ENCODE data around the gene AEBP1.

Gene AEBP1

DNA sequence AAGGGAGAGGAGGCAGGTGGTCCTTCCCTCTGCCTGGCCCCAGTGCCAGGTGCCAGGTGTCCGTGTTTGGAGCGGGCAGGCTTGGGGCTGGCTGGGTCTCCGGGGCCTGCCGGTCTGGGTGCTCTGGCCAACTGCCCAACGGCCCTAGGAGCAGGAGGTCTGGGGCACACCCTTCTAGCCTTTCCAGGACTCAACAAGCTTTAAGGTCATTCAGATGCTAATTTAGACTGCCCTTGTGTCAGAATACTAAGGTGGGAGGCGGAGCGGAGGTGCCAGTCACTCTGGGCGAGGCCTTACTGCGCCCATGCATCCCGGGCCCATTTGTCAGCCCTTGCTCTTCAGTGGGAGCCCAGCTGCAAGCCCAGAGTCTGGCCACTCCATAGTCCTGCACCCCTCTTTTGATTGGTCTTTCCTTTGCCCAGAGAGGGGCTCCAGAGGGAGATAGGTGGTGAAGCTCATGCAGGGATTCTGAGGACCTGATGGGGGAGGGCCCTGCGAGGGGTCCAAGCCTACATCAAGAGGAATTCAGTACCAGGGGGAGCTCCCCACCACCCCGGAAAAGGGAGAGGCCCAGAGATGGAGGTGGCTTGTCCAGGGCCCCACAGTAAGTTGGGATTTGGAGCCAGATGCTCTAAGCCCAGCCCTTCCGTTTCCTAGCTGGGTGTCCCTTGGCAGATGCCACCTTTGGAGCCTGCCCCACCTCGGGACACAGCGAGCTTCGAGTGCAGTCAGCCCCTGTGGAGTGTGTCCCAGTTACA, 40.1 kb upstream of the AEBP1 start:
- Histone ChIP-seq H3K4me3 (ENCODE audit: low read length, poor library complexity, severe bottlenecking) (no peak overlapping the region), H3K9me3 (ENCODE audit: insufficient read depth, low read depth, low read length) (no peaks in the 10 kb centered on the region), H3K79me2 (ENCODE audit: insufficient read depth, low read length) (no peaks in the 10 kb centered on the region), H2AFZ (ENCODE audit: low read length) (no peak overlapping the region), H3K4me2 (ENCODE audit: low read depth, low read length, poor library complexity, severe bottlenecking) (no peak overlapping the region), H3K27me3 (ENCODE audit: insufficient read depth, low read length, poor library complexity, severe bottlenecking) (no peaks in the 10 kb centered on the region), H3K4me1 (ENCODE audit: insufficient read depth, low read length, poor library complexity, severe bottlenecking) (peaks cover 11% of the 10 kb centered on the region), H3K36me3 (ENCODE audit: insufficient read depth, low read length) (peaks cover 29% of the 10 kb centered on the region; the same call in 1 of the 2 replicates), H3K9ac (ENCODE audit: low read depth, low read length, poor library complexity, severe bottlenecking) (no peak overlapping the region), H3K9me2 (replicated peaks; ENCODE audit: low read depth, low read length) (no peaks in the 10 kb centered on the region), H3F3A (ENCODE audit: low read depth) (no peaks in the 10 kb centered on the region), H4K20me1 (ENCODE audit: insufficient read depth, low read length, poor library complexity, severe bottlenecking) (no peaks in the 10 kb centered on the region)
- no peak for TF ChIP-seq EZH2phosphoT487 (IDR thresholded peaks at IDR 0.05; ENCODE audit: borderline replicate concordance)
- TF ChIP-seq, protein P1, sequence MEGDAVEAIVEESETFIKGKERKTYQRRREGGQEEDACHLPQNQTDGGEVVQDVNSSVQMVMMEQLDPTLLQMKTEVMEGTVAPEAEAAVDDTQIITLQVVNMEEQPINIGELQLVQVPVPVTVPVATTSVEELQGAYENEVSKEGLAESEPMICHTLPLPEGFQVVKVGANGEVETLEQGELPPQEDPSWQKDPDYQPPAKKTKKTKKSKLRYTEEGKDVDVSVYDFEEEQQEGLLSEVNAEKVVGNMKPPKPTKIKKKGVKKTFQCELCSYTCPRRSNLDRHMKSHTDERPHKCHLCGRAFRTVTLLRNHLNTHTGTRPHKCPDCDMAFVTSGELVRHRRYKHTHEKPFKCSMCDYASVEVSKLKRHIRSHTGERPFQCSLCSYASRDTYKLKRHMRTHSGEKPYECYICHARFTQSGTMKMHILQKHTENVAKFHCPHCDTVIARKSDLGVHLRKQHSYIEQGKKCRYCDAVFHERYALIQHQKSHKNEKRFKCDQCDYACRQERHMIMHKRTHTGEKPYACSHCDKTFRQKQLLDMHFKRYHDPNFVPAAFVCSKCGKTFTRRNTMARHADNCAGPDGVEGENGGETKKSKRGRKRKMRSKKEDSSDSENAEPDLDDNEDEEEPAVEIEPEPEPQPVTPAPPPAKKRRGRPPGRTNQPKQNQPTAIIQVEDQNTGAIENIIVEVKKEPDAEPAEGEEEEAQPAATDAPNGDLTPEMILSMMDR (conservative IDR thresholded peaks at IDR 0.05; ENCODE audit: low read length), result no peak

DNA sequence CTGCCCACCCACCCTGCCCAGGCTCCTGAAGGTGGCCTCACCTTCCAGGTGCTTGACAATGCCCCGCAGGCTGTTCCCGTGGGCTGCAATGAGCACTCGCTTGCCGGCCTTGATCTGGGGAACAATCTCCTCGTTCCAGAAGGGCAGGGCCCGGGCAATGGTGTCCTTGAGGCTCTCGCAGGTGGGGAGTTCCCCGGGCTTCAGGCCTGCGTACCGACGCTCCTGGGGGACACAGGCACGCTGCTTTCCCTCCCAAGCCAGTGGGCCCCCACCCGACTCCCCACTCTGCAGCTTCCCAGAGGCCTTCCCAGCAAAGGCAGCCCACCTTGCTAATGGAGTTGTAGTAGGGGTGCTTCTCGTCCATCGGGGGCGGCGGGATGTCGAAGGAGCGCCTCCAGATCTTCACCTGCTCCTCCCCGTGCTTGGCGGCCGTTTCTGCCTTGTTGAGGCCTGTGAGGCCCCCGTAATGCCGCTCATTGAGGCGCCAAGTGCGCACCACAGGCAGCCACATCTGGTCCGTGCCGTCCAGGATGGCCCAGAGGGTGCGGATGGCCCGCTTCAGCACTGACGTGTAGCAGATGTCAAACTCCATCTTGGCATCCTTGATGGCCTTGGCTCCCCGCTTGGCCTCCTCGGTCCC, 39.2 kb upstream of the AEBP1 start:
- H3K27me3 ChIP-seq (ENCODE audit: insufficient read depth, low read length, poor library complexity, severe bottlenecking), result no peaks in the 10 kb centered on the region
- H3K9me3 ChIP-seq (ENCODE audit: insufficient read depth, low read depth, low read length), result no peaks in the 10 kb centered on the region
- H3K4me3 ChIP-seq (ENCODE audit: low read length, poor library complexity, severe bottlenecking), result no peak overlapping the region
- H2AFZ ChIP-seq (ENCODE audit: low read length), result no peak overlapping the region
- H3K36me3 ChIP-seq (ENCODE audit: insufficient read depth, low read length), result peaks cover 21% of the 10 kb centered on the region; the same call in 1 of the 2 replicates
- H3K4me2 ChIP-seq (ENCODE audit: low read depth, low read length, poor library complexity, severe bottlenecking), result no peak overlapping the region
- no peaks in the 10 kb centered on the region for H3K79me2 ChIP-seq (ENCODE audit: insufficient read depth, low read length)
- H3K9me2 ChIP-seq (replicated peaks; ENCODE audit: low read depth, low read length), result no peaks in the 10 kb centered on the region
- no peaks in the 10 kb centered on the region for H3F3A ChIP-seq (ENCODE audit: low read depth)
- no peak overlapping the region for H3K9ac ChIP-seq (ENCODE audit: low read depth, low read length, poor library complexity, severe bottlenecking)
- no peaks in the 10 kb centered on the region for H4K20me1 ChIP-seq (ENCODE audit: insufficient read depth, low read length, poor library complexity, severe bottlenecking)
- peaks cover 11% of the 10 kb centered on the region for H3K4me1 ChIP-seq (ENCODE audit: insufficient read depth, low read length, poor library complexity, severe bottlenecking)
- TF ChIP-seq EZH2phosphoT487 (IDR thresholded peaks at IDR 0.05; ENCODE audit: borderline replicate concordance), result no peak
- TF ChIP-seq, protein P1 (conservative IDR thresholded peaks at IDR 0.05; ENCODE audit: low read length), result no peak

DNA sequence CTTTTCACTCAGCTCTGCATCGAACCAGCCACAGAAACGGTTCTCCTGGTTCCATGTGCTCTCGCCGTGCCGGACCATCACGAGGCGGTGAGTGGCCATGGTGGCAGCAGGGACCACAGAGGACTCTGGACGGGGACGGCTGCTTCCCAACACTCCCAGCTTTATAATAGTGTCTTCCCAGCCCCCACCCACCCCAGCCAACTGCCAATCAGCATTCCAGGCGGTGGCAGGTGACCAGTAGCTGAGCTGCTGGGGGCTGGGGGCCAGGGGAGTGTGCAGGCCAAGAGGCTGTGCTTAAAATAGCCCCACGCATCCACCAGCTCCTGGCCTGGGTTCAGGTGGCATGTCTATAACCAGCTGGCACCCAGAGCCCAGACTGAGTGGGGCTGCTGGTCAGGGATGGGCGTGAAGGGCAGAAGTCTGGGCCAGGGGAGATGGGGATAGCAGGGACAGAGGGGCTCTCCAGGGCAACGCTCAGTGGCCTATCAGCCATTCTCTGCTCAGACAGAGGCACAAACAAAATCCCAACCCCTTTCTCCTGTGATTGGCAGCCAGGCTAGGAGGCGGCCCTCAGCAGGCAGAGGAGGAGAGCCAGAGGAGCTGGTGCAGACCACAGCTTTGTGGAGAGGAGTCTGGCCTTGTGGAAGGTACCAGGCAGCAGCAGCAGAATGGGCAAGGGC, 38.6 kb upstream of the AEBP1 start, which contains the start of gene PGAM2:
PGAM2 (minus strand) TSS at position 137 of the 680 bp plus-strand sequence; CDS start at position 99, 38 bp downstream.
- H3K4me1 ChIP-seq (ENCODE audit: insufficient read depth, low read length, poor library complexity, severe bottlenecking), result peaks cover 11% of the 10 kb centered on the region
- H3K9me3 ChIP-seq (ENCODE audit: insufficient read depth, low read depth, low read length), result no peaks in the 10 kb centered on the region
- H2AFZ ChIP-seq (ENCODE audit: low read length), result no peak within 1 kb of the TSS
- H3K9me2 ChIP-seq (replicated peaks; ENCODE audit: low read depth, low read length), result no peaks in the 10 kb centered on the region
- no peaks in the 10 kb centered on the region for H4K20me1 ChIP-seq (ENCODE audit: insufficient read depth, low read length, poor library complexity, severe bottlenecking)
- TF ChIP-seq, protein P1 (conservative IDR thresholded peaks at IDR 0.05; ENCODE audit: low read length), result no peak
- TF ChIP-seq EZH2phosphoT487 (IDR thresholded peaks at IDR 0.05; ENCODE audit: borderline replicate concordance), result no peak
- peaks cover 15% of the 10 kb centered on the region; the same call in 1 of the 2 replicates for H3K36me3 ChIP-seq (ENCODE audit: insufficient read depth, low read length)
- no peaks in the 10 kb centered on the region for H3F3A ChIP-seq (ENCODE audit: low read depth)
- no peaks in the 10 kb centered on the region for H3K27me3 ChIP-seq (ENCODE audit: insufficient read depth, low read length, poor library complexity, severe bottlenecking)
- H3K79me2 ChIP-seq (ENCODE audit: insufficient read depth, low read length), result no peaks in the 10 kb centered on the region
- no peak within 1 kb of the TSS for H3K4me3 ChIP-seq (ENCODE audit: low read length, poor library complexity, severe bottlenecking)
- no peak within 1 kb of the TSS for H3K9ac ChIP-seq (ENCODE audit: low read depth, low read length, poor library complexity, severe bottlenecking)
- H3K4me2 ChIP-seq (ENCODE audit: low read depth, low read length, poor library complexity, severe bottlenecking), result no peak within 1 kb of the TSS

All from Loucy (cell line).